IPS-20b (cell line): ENCODE data around the gene GDF10.

Source experiments
- H3K27ac ChIP-seq: one replicate; pipeline ENCODE4 v1.5.1; 2013; ENCODE audit warnings: low read length
- H3K27me3 ChIP-seq: 2 replicates; pipeline ENCODE4 v1.6.1; 2013; ENCODE audit warnings: mild to moderate bottlenecking, low read length, inconsistent platforms; ENCODE audit not compliant: insufficient read depth
- H3K36me3 ChIP-seq: 2 replicates; pipeline ENCODE4 v1.6.1; 2013; ENCODE audit warnings: low read depth, mild to moderate bottlenecking, inconsistent platforms, low read length, moderate library complexity; ENCODE audit not compliant: insufficient read depth
- H3K4me1 ChIP-seq: 2 replicates; pipeline ENCODE4 v1.6.1; 2013; ENCODE audit warnings: mild to moderate bottlenecking, control low read depth, inconsistent platforms, low read length, moderate library complexity; ENCODE audit not compliant: insufficient read depth
- H3K4me3 ChIP-seq: 2 replicates; pipeline ENCODE4 v1.5.1; 2013; ENCODE audit warnings: mild to moderate bottlenecking, low read length, inconsistent platforms
- H3K9ac ChIP-seq: 2 replicates; pipeline ENCODE4 v1.6.1; 2013; ENCODE audit warnings: low read depth, mild to moderate bottlenecking, inconsistent platforms, low read length, moderate library complexity
- H3K9me3 ChIP-seq: 2 replicates; pipeline ENCODE4 v1.6.1; 2013; ENCODE audit warnings: mild to moderate bottlenecking, low read depth, low read length, inconsistent platforms; ENCODE audit not compliant: insufficient read depth

Gene GDF10

DNA sequence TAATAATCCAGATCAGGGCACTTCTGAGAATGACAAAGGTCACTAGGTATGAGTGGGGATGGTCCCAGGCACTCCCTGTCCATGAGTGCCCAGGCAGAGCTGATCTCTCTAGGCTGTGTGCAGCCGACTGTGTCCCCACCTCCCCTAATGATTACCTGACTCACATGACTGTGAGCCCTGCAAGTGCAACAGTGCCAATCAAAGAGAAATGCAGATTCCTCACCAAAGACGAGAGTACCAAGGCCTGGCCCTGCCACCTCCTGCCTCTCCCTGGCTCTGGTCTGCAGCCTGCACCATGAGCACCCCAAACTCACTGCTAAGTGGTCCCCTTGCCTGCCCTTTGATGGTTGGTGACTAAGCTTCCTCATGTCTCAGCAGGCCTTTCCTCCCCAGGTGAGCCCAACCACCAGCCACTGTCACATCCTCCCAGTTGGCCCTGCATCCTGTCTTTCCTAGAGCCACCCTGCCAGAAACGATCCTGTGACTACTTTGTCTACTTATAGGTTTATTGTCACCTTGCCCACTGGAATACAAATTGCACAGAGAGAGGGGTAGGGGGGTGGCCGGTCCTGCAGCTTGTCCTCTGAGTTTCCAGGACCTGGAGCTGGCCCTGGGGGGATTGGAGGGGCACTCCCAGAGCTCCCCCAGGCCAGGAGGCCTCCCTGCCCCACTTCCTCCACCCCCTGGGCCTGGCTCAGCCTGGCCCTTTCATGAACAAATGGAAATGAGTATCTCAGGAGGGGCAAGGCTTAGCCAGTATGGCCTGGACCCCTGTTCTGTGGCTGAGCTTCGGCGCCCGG, 22.4 kb upstream of the GDF10 start:
- H3K27me3 ChIP-seq: no peaks in the 10 kb centered on the region
- no peak overlapping the region for H3K4me3 ChIP-seq
- H3K9me3 ChIP-seq: peaks cover 7% of the 10 kb centered on the region; the same call in 1 of the 2 replicates
- H3K4me1 ChIP-seq: no peaks in the 10 kb centered on the region
- no peak overlapping the region for H3K9ac ChIP-seq
- no peak overlapping the region for H3K27ac ChIP-seq
- H3K36me3 ChIP-seq: no peaks in the 10 kb centered on the region

DNA sequence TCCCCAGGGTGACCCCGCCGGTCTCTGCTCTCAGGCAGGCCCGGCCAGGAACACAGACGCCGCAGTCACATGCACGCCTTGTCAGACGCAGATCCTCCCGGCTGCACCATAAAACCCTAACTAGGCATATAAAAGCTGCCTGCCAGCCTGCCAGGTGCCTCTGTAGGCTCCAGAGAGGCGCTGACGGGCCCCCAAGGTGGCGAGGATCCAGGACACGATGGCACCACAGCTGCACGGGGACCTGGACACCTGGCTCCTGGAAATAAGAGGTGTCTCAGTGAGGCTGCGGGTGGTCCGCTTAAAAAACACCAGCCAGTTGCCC, 21.9 kb upstream of the GDF10 start:
- H3K27ac ChIP-seq: no peak overlapping the region
- H3K9ac ChIP-seq: no peak overlapping the region

DNA sequence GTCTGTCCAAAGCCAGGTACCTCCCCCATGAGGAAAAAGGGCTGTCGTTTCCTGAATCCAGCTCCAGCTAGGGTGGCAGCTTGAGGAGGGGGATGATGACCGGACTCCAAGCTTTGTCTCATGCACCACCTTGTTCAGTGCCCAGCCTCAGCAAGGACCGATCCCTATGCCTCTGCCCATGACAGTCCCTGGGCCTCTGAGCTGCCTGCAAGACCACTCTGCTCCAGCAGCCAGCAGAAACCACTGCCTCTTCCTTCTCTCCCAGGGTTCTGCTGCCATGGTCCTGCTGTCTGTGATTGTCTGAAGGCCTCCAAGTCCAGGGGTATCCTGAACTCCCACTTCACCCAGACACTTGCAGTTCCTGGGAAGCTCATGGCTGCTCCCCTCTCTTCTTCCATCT, 21.3 kb upstream of the GDF10 start:
- Histone ChIP-seq H3K27ac (no peak overlapping the region), H3K27me3 (no peaks in the 10 kb centered on the region), H3K4me1 (no peaks in the 10 kb centered on the region), H3K4me3 (no peak overlapping the region), H3K9me3 (no peaks in the 10 kb centered on the region), H3K36me3 (no peaks in the 10 kb centered on the region), H3K9ac (no peak overlapping the region)

More for the DNA sequence above, 21.9 kb upstream of the GDF10 start:
- Histone ChIP-seq H3K9me3 (peaks cover 4% of the 10 kb centered on the region; the same call in 1 of the 2 replicates), H3K4me1 (no peaks in the 10 kb centered on the region), H3K27me3 (no peaks in the 10 kb centered on the region), H3K4me3 (no peak overlapping the region), H3K36me3 (no peaks in the 10 kb centered on the region)

DNA sequence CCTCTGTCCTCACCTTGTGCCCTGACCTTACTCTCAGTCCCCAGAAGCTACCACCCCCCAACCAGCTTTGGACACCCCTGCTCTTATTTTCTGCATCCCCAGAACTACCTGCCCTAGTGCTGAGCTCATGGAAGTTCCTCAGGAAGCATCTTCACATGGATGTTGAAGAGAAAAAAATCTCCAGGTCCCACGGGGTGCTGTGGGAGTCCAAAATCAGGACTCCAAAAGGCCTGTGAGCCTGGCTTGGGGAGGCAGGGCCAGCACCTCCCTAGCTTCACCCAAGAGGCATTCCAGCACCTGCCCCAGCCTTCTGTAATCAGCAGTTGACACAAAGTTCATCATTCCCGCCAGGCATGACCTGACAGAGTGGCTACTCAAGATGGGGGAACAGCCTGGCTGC, 20.7 kb upstream of the GDF10 start:
- no peak overlapping the region for H3K27ac ChIP-seq
- H3K9ac ChIP-seq: no peak overlapping the region
- no peaks in the 10 kb centered on the region for H3K9me3 ChIP-seq
- no peaks in the 10 kb centered on the region for H3K4me1 ChIP-seq
- H3K4me3 ChIP-seq: no peak overlapping the region
- no peaks in the 10 kb centered on the region for H3K36me3 ChIP-seq
- H3K27me3 ChIP-seq: no peaks in the 10 kb centered on the region

DNA sequence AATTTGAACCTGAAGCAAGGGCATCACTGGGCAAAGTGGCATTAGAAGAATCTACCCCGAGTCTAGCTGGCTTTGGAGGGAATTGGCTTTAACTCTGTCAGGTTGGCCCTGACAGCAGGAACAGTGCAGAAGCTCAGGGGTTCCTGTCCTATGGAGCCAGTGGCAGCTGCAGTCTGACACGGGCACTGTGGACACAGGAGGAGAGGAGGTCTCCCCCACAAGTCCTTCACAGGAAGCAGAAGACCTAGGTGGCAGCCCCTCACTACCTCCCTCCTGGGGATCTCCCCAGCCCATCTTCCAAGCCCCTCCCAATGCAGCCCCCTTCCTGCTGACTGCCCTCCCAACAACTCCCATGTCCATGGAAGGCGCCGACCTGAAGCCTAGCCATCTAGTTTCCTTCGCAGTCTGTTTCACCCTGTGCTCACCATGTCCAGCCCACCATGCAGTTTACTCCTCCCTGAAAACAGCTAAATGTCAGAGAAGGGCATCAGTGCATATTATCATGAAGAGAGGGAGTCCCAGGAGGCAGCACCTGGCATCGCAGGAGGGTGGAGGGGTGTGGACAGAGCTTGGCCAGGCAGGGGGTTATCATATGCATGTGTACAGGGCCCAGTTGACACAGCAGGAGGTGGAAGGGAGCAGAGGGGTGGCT, 17.9 kb upstream of the GDF10 start:
- no peaks in the 10 kb centered on the region for H3K36me3 ChIP-seq
- no peaks in the 10 kb centered on the region for H3K4me1 ChIP-seq
- no peak overlapping the region for H3K4me3 ChIP-seq
- H3K27me3 ChIP-seq: peaks cover 12% of the 10 kb centered on the region; the same call in 1 of the 2 replicates
- no peak overlapping the region for H3K27ac ChIP-seq
- no peak overlapping the region for H3K9ac ChIP-seq
- H3K9me3 ChIP-seq: no peaks in the 10 kb centered on the region

DNA sequence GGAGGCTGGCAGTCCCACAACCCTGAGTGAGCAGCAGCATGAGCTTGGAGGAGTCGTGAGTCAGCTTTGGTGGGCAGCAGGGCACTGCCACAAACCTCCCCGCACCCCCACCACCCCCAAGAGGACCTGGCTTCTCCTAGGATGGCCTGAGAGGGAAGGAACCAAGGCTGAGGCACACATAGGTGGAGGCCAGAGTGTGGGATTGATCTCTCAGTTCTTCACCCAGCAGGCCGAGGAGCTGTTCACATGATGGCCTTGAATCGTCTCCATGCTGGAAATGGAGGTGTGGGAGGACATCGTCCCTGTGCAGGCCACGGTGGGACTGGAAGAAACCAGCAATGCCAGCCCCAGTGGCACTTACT, 17.4 kb upstream of the GDF10 start:
- Histone ChIP-seq H3K9ac (no peak overlapping the region), H3K9me3 (no peaks in the 10 kb centered on the region), H3K27ac (no peak overlapping the region), H3K4me1 (no peaks in the 10 kb centered on the region), H3K36me3 (no peaks in the 10 kb centered on the region), H3K4me3 (no peak overlapping the region), H3K27me3 (peaks cover 12% of the 10 kb centered on the region; the same call in 1 of the 2 replicates)

DNA sequence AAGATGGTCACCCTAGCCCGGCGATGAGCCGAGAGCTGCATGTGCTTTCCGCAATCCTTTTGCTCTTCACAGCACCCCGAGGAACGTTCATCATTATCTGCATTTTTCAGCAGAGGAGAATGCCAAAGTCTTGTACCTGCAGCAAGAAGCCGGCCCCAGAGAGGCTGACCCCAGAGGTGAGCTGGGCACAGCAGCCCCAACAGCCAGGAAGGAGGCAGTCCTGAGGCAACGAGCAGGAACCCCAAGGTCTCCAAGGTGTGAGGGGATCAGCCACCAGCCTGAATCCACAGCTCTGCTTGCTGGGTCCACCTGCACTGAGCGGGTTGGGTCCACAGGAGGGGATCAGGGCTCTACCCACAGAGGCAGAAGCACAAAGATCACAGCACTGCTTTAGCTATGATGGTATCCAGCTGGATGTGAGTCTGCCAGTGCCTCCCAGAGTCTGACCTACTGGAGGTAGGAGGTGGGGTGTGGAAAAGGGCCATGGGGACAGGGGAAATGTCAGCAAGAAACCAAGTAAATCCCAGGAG, 16.8 kb upstream of the GDF10 start:
- no peaks in the 10 kb centered on the region for H3K9me3 ChIP-seq
- H3K4me1 ChIP-seq: no peaks in the 10 kb centered on the region
- H3K27ac ChIP-seq: no peak overlapping the region
- no peak overlapping the region for H3K4me3 ChIP-seq
- H3K9ac ChIP-seq: no peak overlapping the region
- H3K36me3 ChIP-seq: no peaks in the 10 kb centered on the region
- peaks cover 12% of the 10 kb centered on the region; the same call in 1 of the 2 replicates for H3K27me3 ChIP-seq

DNA sequence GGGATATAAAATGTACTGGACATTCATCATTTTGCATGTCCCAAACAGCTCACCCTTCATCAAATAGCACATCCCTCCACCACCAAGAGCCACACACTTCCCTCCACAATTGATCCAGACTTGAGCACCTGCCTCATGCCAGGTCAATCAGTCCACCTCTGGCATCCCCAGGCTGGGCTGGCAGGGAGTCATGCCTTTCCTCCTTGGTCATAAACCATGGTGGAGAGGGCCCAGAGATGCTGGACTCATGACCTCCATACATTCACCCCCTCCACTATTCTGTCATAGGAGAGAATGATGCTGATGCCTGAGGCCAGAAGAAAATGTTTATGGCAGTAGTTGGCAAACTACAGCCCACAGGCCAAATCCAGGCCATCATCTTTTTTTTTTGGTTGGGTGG, 16.1 kb upstream of the GDF10 start:
- Histone ChIP-seq H3K27me3 (peaks cover 12% of the 10 kb centered on the region; the same call in 1 of the 2 replicates), H3K36me3 (no peaks in the 10 kb centered on the region), H3K4me3 (no peak overlapping the region), H3K27ac (no peak overlapping the region), H3K9ac (no peak overlapping the region), H3K9me3 (no peaks in the 10 kb centered on the region), H3K4me1 (no peaks in the 10 kb centered on the region)

DNA sequence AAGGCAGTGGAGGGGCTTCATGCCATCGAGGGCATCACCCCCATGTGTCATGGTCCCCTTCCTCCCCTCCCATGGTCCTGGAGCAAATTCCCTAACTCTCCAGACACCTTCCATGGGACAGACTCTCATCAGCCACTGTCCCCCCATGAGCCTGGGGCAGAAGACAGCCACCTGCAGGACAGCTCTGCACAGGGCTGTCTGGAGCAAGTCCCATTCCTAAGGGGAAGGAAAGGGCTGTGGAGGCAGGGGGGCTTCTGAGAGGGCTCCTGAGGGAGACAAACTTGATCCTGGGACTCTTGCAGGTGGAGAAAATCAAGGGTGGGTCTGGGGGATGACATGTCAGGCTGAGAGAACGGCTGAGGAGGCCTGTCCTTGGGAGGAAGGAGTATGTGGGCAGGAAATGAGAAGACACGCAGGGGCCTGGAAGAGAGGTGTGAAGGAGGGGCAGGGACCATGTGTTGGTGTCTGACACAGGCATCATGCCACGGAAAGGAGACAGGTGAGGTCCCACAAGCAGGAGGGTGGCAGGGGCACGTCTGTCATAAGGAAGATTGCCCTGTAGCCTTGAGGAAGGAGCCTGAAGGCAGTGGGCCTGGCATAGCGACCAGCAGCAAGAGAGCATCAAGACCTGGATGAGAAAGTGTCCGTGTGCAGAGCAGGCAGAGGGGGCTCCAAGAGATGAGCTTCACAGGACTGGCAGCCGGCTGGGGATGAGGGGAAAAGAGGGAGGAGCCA, 14.4 kb upstream of the GDF10 start:
- Histone ChIP-seq H3K4me3 (no peak overlapping the region), H3K36me3 (no peaks in the 10 kb centered on the region), H3K27me3 (peaks cover 12% of the 10 kb centered on the region; the same call in 1 of the 2 replicates), H3K27ac (no peak overlapping the region), H3K9me3 (no peaks in the 10 kb centered on the region), H3K4me1 (no peaks in the 10 kb centered on the region), H3K9ac (no peak overlapping the region)

DNA sequence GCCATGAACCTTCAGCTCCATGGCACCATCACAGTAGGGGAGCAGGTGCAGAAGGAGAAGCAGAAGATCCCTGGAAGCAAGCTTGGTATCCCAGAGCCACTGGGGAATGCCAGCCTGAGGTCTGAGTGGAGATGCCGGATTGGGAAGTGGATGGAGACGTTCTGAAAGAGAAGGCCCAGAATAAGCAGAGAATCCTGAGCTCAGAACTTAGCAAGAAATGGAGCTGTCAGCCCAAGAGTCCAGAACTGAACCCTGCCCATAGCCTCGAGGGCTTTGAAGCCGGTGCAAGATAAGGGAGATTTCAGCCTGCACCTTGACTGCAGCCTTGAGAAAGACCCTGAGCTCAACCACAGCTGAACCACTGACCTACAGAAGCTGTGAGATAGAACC, 13.9 kb upstream of the GDF10 start:
- no peaks in the 10 kb centered on the region for H3K36me3 ChIP-seq
- H3K4me3 ChIP-seq: no peak overlapping the region
- H3K9me3 ChIP-seq: no peaks in the 10 kb centered on the region
- H3K9ac ChIP-seq: no peak overlapping the region
- peaks cover 12% of the 10 kb centered on the region; the same call in 1 of the 2 replicates for H3K27me3 ChIP-seq
- H3K27ac ChIP-seq: no peak overlapping the region
- H3K4me1 ChIP-seq: no peaks in the 10 kb centered on the region

DNA sequence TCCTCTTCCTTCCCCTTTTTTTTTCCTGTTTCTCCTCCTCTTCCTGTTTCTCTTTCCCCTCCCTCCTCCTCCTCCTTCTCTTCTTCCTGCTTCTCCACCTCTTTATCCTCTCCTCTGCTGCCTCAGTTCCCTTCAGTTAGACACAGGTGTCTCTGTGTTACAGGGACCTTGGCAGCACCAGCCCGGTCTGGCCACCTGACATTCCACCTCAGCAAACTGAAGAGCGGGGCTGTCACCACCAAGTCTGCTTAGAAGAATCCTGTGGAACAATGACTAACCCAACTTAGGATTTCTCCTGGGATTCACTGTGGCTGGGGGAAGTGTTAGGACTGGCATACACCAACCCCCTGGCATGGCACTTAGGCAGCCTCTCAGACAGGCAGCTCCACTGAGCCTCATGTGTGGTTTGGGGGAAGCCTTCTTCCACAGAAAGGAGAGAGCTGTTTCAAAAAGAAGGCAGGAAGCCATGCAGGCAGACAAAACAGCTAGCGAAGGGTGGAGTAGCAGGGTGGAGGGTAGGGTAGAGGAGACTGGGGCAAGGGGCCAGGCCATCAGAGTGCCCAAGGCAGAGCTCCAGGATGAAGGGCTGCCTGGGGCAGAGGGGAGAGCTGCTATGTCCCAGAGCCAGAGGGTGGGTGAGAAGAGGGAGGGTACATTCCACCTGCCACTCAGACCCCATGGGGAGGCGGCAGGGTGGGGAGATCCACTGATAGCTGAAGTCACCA, 13.2 kb upstream of the GDF10 start:
- Histone ChIP-seq H3K27ac (no peak overlapping the region), H3K9ac (no peak overlapping the region), H3K36me3 (no peaks in the 10 kb centered on the region), H3K9me3 (no peaks in the 10 kb centered on the region), H3K27me3 (peaks cover 12% of the 10 kb centered on the region; the same call in 1 of the 2 replicates), H3K4me1 (no peaks in the 10 kb centered on the region), H3K4me3 (no peak overlapping the region)
